ENCODE results near the gene GNB5.

- TF ChIP-seq EP300 (conservative IDR thresholded peaks at IDR 0.05; ENCODE audit: poor library complexity, severe bottlenecking) (no peak), TAF1 (IDR thresholded peaks at IDR 0.05; ENCODE audit: low read depth) (no peak), SMC3 (conservative IDR thresholded peaks at IDR 0.05; ENCODE audit: poor library complexity) (no peak), EZH2 (IDR thresholded peaks at IDR 0.05; ENCODE audit: borderline replicate concordance, insufficient read depth, low read length, poor library complexity, severe bottlenecking) (no peak), CTCF (IDR thresholded peaks at IDR 0.05; ENCODE audit: poor library complexity, severe bottlenecking) (no peak), MXI1 (conservative IDR thresholded peaks at IDR 0.05; ENCODE audit: poor library complexity, severe bottlenecking) (no peak), REST (IDR thresholded peaks at IDR 0.05; ENCODE audit: borderline replicate concordance) (no peak), RAD21 (conservative IDR thresholded peaks at IDR 0.05) (no peak)
Observed at GRCh38 chr15:52113235-52113634, 78.0 kb downstream of the GNB5 start.

All from neural cell (in vitro differentiated cells).